ENCODE measurements around the gene UQCC2.

UQCC2 gene

GRCh38 chr6:33711140-33712129, at the start of gene UQCC2:
TSS of gene UQCC2 (minus strand) at chr6:33711700. CDS start at chr6:33711686, 14 bp downstream.
- in situ Hi-C loops (cut with MboI; ENCODE audit: low sequenced_read_pairs), result no loop called here

- in situ Hi-C loops (cut with MboI; ENCODE audit: low sequenced_read_pairs), result loop anchor here (10.0 kb wide), 1 partner anchor 395 kb away; no protein-coding TSS in a partner anchor
Measured at GRCh38 chr6:33759887-33760629, 48.6 kb upstream of the UQCC2 start.

- in situ Hi-C loops (cut with MboI; ENCODE audit: low sequenced_read_pairs), result no loop called here
Measured at GRCh38 chr6:33758815-33759216, 47.3 kb upstream of the UQCC2 start.

- in situ Hi-C loops (cut with MboI; ENCODE audit: low sequenced_read_pairs), result no loop called here
Measured at GRCh38 chr6:33757906-33758305, 46.4 kb upstream of the UQCC2 start.

GRCh38 chr6:33757113-33757512, 45.6 kb upstream of the UQCC2 start:
- in situ Hi-C loops (cut with MboI; ENCODE audit: low sequenced_read_pairs), result no loop called here

- in situ Hi-C loops (cut with MboI; ENCODE audit: low sequenced_read_pairs), result no loop called here
Measured at GRCh38 chr6:33756211-33756954, 44.9 kb upstream of the UQCC2 start.

GRCh38 chr6:33755070-33755869, 43.8 kb upstream of the UQCC2 start:
- in situ Hi-C loops (cut with MboI; ENCODE audit: low sequenced_read_pairs), result no loop called here

GRCh38 chr6:33754222-33754621, 42.7 kb upstream of the UQCC2 start:
- in situ Hi-C loops (cut with MboI; ENCODE audit: low sequenced_read_pairs), result no loop called here

GRCh38 chr6:33752646-33753015, 41.1 kb upstream of the UQCC2 start:
- in situ Hi-C loops (cut with MboI; ENCODE audit: low sequenced_read_pairs), result no loop called here

GRCh38 chr6:33751771-33752645, 40.5 kb upstream of the UQCC2 start:
- in situ Hi-C loops (cut with MboI; ENCODE audit: low sequenced_read_pairs), result no loop called here

- in situ Hi-C loops (cut with MboI; ENCODE audit: low sequenced_read_pairs), result no loop called here
Measured at GRCh38 chr6:33750244-33750991, 38.9 kb upstream of the UQCC2 start.

GRCh38 chr6:33749401-33749800, 37.9 kb upstream of the UQCC2 start:
- in situ Hi-C loops (cut with MboI; ENCODE audit: low sequenced_read_pairs), result no loop called here

GRCh38 chr6:33748841-33749240, 37.3 kb upstream of the UQCC2 start:
- in situ Hi-C loops (cut with MboI; ENCODE audit: low sequenced_read_pairs), result no loop called here

GRCh38 chr6:33747823-33748222, 36.3 kb upstream of the UQCC2 start:
- in situ Hi-C loops (cut with MboI; ENCODE audit: low sequenced_read_pairs), result no loop called here

- in situ Hi-C loops (cut with MboI; ENCODE audit: low sequenced_read_pairs), result no loop called here
Measured at GRCh38 chr6:33746651-33747100, 35.2 kb upstream of the UQCC2 start, which contains the start of gene IP6K3. TSS of gene IP6K3 (minus strand) at chr6:33746905. CDS start at chr6:33735476, 11,429 bp downstream.

GRCh38 chr6:33746036-33746600, 34.6 kb upstream of the UQCC2 start:
- in situ Hi-C loops (cut with MboI; ENCODE audit: low sequenced_read_pairs), result no loop called here

GRCh38 chr6:33745548-33745947, 34.0 kb upstream of the UQCC2 start:
- in situ Hi-C loops (cut with MboI; ENCODE audit: low sequenced_read_pairs), result no loop called here

- in situ Hi-C loops (cut with MboI; ENCODE audit: low sequenced_read_pairs), result no loop called here
Measured at GRCh38 chr6:33744895-33745546, 33.5 kb upstream of the UQCC2 start.

Measured in HL-60/S4 treated with retinoic acid at 250 ng/mL for 4 days and 3 days (cell line).